Esophagus squamous epithelium (tissue), 5 donors: Measurements from ENCODE around the gene MEDAG. TPM values are rescaled to one million over a fixed set of nuclear protein-coding genes. Genes with fewer than 3 reads are reported as not detected.

Experiments
- DNase-seq: peaks from one replicate; lab custom pipeline; 2025; lab: John Stamatoyannopoulos, UW
- H3K27ac ChIP-seq, 4 donors: fragments of 200-600 bp; sonication (generic); one replicate each; pipeline ENCODE4 v1.5.1; 2016 to 2019; ENCODE audit warnings: mild to moderate bottlenecking in 1 of 4
- H3K27me3 ChIP-seq, 4 donors: fragments of 200-600 bp; sonication (generic); 1 replicate in 3 of 4; 2 replicates in 1 of 4; pipeline versions ENCODE4 v1.5.1 to v1.6.0; 2017 to 2021; ENCODE audit warnings: antibody characterized with exemption in 1 of 4
- H3K36me3 ChIP-seq, 3 donors: fragments of 200-600 bp; sonication (generic); one replicate each; pipeline ENCODE4 v1.5.1; 2016 to 2019
- H3K4me1 ChIP-seq, 3 donors: fragments of 200-600 bp; sonication (generic); one replicate each; pipeline ENCODE4 v1.5.1; 2017 to 2019
- H3K4me3 ChIP-seq, 4 donors: fragments of 200-600 bp; sonication (generic); 1 replicate in 3 of 4; 2 replicates in 1 of 4; pipeline ENCODE4 v1.5.1; 2016 to 2019; ENCODE audit warnings: mild to moderate bottlenecking in 2 of 4, moderate library complexity in 1 of 4
- H3K9me3 ChIP-seq, 3 donors: fragments of 200-600 bp; sonication (generic); one replicate each; pipeline ENCODE4 v1.5.1; 2016 to 2019
- CTCF ChIP-seq, 6 experiments: fragments of 450-650 bp in 4 of 6; fragments of 200-600 bp in 2 of 6; sonication (generic) in 2 of 6; IDR thresholded peaks; one replicate each; pipeline ENCODE4 v1.5.1; 2016 to 2019; ENCODE audit warnings: antibody characterized with exemption in 6 of 6, mild to moderate bottlenecking in 4 of 6, moderate library complexity in 4 of 6
- POLR2A ChIP-seq, 4 donors: fragments of 450-650 bp; IDR thresholded peaks; one replicate each; pipeline ENCODE4 v1.6.1; 2017; ENCODE audit warnings: antibody characterized with exemption in 4 of 4, mild to moderate bottlenecking in 4 of 4, moderate library complexity in 3 of 4
- WGBS, 2 donors: methylation state at CpG; one replicate each; pipeline ENCODE4 v1.1.5; 2018; 5-methylcytosine and 5-hydroxymethylcytosine counted together
- intact Hi-C: fragments of 100-400 bp; cut with DNase I; formaldehyde crosslinking; loops from one replicate; pipeline ENCODE4 v1.15.0; 2022
- total RNA-seq, 4 donors: library from RNA; depleted of rRNA; stranded (reverse); fragments of >200 nt; gene quantifications; one replicate each; pipeline ENCODE4 v1.1.0, GENCODE V29; 2016
- donor health status: DM: yes; HTN: yes; CAD: no.

Gene MEDAG
- total RNA-seq, 4 donors from 2014 or later: 1.1 to 11.3 (median 6.3) TPM

- DNase-seq: no peak
- Histone ChIP-seq H3K4me3 (peak overlapping the region; percentile 34 to 69 (median 46)), H3K9me3 (no peaks in the 10 kb centered on the region), H3K27ac (peak overlapping the region; percentile 49 to 86 (median 76)), H3K4me1 (peaks cover 22 to 54% (median 33%) of the 10 kb centered on the region in 3 donors), H3K36me3 (no peaks in the 10 kb centered on the region), H3K27me3 (peaks cover 0 to 44% (median 0%) of the 10 kb centered on the region in 4 donors)
- TF ChIP-seq POLR2A (IDR thresholded peaks at IDR 0.05): no peak
- TF ChIP-seq CTCF (IDR thresholded peaks at IDR 0.05): no peak
- WGBS, 2 donors: 33 to 45% methylated on average over 5 to 18 of the region's 60 CpGs
- intact Hi-C loops: no loop called here
These were observed 460 bp downstream of the MEDAG start for GRCh38 chr13:30906411-30907051.

GRCh38 chr13:30907121-30907861 is 1.2 kb downstream of the MEDAG start:
- H3K27me3 ChIP-seq: peaks cover 0 to 44% (median 0%) of the 10 kb centered on the region in 4 donors
- WGBS, 2 donors: 31 to 33% methylated on average over 5 to 8 of the region's 10 CpGs
- peaks cover 22 to 54% (median 33%) of the 10 kb centered on the region in 3 donors for H3K4me1 ChIP-seq
- intact Hi-C loops: no loop called here
- TF ChIP-seq POLR2A (IDR thresholded peaks at IDR 0.05) (no peak), CTCF (IDR thresholded peaks at IDR 0.05) (no peak)
- peak overlapping the region; percentile 49 to 86 (median 70) for H3K27ac ChIP-seq
- DNase-seq: no peak
- H3K36me3 ChIP-seq: no peaks in the 10 kb centered on the region
- peak overlapping the region; percentile 34 to 69 (median 46) for H3K4me3 ChIP-seq
- H3K9me3 ChIP-seq: no peaks in the 10 kb centered on the region

GRCh38 chr13:30908416-30908980 is 2.4 kb downstream of the MEDAG start:
- intact Hi-C loops: no loop called here
- DNase-seq: no peak
- no peak for TF ChIP-seq POLR2A (IDR thresholded peaks at IDR 0.05)
- no peak for TF ChIP-seq CTCF (IDR thresholded peaks at IDR 0.05)
- H3K4me1 ChIP-seq: peaks cover 22 to 64% (median 42%) of the 10 kb centered on the region in 3 donors
- peaks cover 0 to 42% (median 0%) of the 10 kb centered on the region in 4 donors for H3K27me3 ChIP-seq
- no peaks in the 10 kb centered on the region for H3K9me3 ChIP-seq
- H3K27ac ChIP-seq: peak overlapping the region; percentile 42 to 86 (median 52)
- peak overlapping the region in 3 of 4 donors; percentile 34 to 69 (median 55) for H3K4me3 ChIP-seq
- WGBS, 2 donors: 0 to 11% methylated on average over 3 to 5 of the region's 5 CpGs
- H3K36me3 ChIP-seq: no peaks in the 10 kb centered on the region

- intact Hi-C loops: no loop called here
- TF ChIP-seq CTCF (IDR thresholded peaks at IDR 0.05): no peak
- no peak for TF ChIP-seq POLR2A (IDR thresholded peaks at IDR 0.05)
- WGBS, 2 donors: 90 to 91% methylated on average over 3 of the region's 3 CpGs
- H3K36me3 ChIP-seq: no peaks in the 10 kb centered on the region
- H3K27me3 ChIP-seq: peaks cover 0 to 21% (median 0%) of the 10 kb centered on the region in 4 donors
- H3K4me3 ChIP-seq: no peak overlapping the region
- peaks cover 22 to 73% (median 42%) of the 10 kb centered on the region in 3 donors for H3K4me1 ChIP-seq
- H3K9me3 ChIP-seq: no peaks in the 10 kb centered on the region
- no peak for DNase-seq
- no peak overlapping the region for H3K27ac ChIP-seq
These were observed 4.6 kb downstream of the MEDAG start for GRCh38 chr13:30910676-30911075.
